GM21390 (cell line): Measurements from ENCODE around the gene WDR1.

Experiments used
- ATAC-seq: cut with Tn5 transposase; IDR thresholded peaks from one replicate; pipeline ENCODE4 v1.9.1; 2021; ENCODE audit not compliant: unreplicated experiment

WDR1 gene

GRCh38 chr4:10074076-10074766 lies 42.4 kb downstream of the WDR1 start:
- no peak for ATAC-seq

GRCh38 chr4:10072420-10073017 lies 44.1 kb downstream of the WDR1 start:
- ATAC-seq, result no peak

GRCh38 chr4:10069075-10069642 lies 47.4 kb downstream of the WDR1 start:
- no peak for ATAC-seq

- no peak for ATAC-seq
Measured at GRCh38 chr4:10066670-10067651, 49.6 kb downstream of the WDR1 start.

- no peak for ATAC-seq
Measured at GRCh38 chr4:10066206-10066605, 50.4 kb downstream of the WDR1 start.

- ATAC-seq, result no peak
Measured at GRCh38 chr4:10063544-10064300, 52.9 kb downstream of the WDR1 start.

- ATAC-seq, result no peak
Measured at GRCh38 chr4:10061650-10062415, 54.8 kb downstream of the WDR1 start.

- ATAC-seq, result no peak
Measured at GRCh38 chr4:10058371-10058770, 58.2 kb downstream of the WDR1 start.

GRCh38 chr4:10057023-10057395 lies 59.6 kb downstream of the WDR1 start:
- ATAC-seq, result no peak

- ATAC-seq, result no peak
Measured at GRCh38 chr4:10056334-10057022, 60.1 kb downstream of the WDR1 start.

GRCh38 chr4:10055871-10056270 lies 60.7 kb downstream of the WDR1 start:
- ATAC-seq, result no peak

GRCh38 chr4:10054571-10055041 lies 62.0 kb downstream of the WDR1 start:
- ATAC-seq, result no peak

GRCh38 chr4:10053635-10054453 lies 62.8 kb downstream of the WDR1 start:
- ATAC-seq, result no peak

GRCh38 chr4:10051517-10052135 lies 65.0 kb downstream of the WDR1 start:
- no peak for ATAC-seq

- ATAC-seq, result no peak
Measured at GRCh38 chr4:10050721-10051120, 65.9 kb downstream of the WDR1 start.

- ATAC-seq, result no peak
Measured at GRCh38 chr4:10050261-10050661, 66.3 kb downstream of the WDR1 start.

GRCh38 chr4:10048941-10049697 lies 67.5 kb downstream of the WDR1 start:
- no peak for ATAC-seq
